ENCODE measurements around the gene NDUFB8. TPM values are rescaled to one million over a fixed set of nuclear protein-coding genes. Genes with fewer than 3 reads are reported as not detected.

Gene NDUFB8
- total RNA-seq, 1 donor from 2014 or later: 431 TPM

DNA sequence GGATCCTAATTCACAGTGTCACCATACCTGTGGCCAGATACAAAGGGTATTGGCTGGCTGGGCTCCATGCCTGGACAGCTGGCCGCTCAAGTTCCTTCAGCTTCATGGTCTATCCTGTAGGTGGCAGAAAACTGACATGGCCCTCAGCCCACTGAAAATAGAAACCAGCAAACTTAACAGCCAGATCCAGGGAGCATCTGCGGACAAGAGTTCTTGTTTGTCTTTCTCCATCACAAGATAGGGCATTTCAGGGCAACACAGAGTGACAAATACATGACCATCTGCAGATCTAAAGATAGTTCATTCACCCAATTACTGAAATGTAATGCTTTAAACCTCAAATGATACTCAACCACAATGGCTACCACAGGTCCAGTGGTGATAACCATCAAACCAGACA, 12.8 kb downstream of the NDUFB8 start:
- ATAC-seq (ENCODE audit: poor library complexity) (no peak), DNase-seq (no peak)
- intact Hi-C loops (cut with DNase I): loop anchor here (10.0 kb wide), 1 partner anchor 172 kb away; the partner anchor contains the start of gene SCD

DNA sequence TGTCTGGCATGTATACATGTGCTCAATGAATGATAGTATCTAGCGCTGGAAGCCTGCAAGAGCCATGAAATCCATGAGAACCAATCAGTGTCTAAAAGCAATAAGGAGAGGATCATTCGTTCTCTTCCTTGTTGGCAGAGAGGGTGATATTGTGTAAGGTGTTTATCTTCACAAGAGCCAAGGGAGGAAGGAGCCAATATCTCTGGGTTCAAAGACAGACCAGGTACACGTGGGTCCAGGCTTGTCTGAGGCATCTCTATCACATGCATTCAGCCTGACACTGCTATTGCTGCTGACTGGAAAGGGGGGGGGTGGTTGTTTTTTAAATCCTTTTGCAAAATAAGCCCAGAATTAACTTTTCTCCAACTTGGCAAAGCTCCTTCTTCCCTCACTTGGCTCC, 14.1 kb downstream of the NDUFB8 start:
- no peak for ATAC-seq (ENCODE audit: poor library complexity)
- DNase-seq: no peak
- intact Hi-C loops (cut with DNase I): loop anchor here (10.0 kb wide), 1 partner anchor 171 kb away; the partner anchor contains the start of gene SCD

DNA sequence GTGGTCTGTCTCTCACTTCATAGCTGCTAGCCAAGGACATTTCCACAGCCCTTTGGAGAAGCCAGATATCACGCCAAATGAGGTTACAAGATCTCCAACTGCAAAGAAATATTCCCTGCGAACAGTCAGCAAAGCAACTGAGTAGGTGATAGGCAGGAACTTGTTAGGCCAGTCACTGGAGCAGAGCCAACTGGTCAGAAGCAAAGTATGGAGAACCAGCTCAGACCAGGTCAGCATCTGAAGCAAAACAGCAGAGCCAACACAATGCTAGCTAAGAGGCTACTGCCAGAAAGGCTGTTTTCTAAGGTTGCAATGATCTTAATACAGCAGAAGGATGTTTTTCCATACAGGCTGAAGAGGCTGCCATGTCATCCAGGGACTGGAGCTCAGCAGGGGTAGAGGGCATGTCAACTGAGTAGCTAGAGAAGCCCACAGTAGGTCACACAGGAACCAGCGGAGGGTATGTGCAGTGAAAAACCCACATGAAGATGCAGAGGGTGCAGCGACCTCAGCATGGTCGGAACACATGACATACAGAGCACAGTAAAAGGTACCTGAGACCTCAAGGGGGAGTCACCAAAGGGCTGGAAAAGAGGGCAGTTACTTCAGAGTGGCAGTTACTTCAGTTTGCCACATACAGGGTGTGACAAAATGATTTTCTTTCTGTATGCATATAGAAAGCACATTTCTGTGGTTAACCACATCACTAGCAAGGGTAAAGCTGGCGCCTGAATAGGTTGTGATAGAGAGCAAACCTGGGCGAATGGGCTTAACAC, 18.9 kb downstream of the NDUFB8 start:
- no peak for ATAC-seq (ENCODE audit: poor library complexity)
- intact Hi-C loops (cut with DNase I): loop anchor here (10.0 kb wide), 1 partner anchor 166 kb away; the partner anchor contains the start of gene SCD
- DNase-seq: no peak

DNA sequence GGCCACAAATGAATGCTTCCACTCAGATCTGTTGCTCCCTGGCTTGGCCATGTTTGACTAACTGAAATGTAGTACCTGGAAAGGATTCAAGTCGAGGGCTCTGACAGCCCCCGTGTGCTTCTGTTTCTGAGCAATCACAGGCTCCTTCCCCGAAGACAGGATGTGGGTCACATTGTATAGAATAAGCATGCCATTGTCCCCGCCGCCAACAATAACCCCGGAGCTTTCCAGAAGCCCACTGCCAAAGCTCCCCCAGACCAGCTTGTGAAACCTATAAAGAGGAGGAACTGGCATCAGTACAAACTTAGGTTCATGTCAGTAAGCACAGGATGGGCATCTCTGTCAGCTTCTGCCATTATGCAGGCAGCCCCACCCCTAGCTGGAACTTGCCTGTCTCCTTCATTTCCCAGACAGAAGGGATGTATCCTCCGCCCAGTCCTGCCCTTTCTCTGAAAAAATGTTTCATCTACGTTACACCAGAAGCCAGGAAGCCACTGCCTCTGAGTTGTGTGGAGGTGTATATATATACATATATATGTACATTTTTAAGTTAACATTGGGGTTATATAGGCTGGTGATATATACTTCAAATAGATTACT, 20.3 kb downstream of the NDUFB8 start:
- DNase-seq (no peak), ATAC-seq (ENCODE audit: poor library complexity) (no peak)
- intact Hi-C loops (cut with DNase I): no loop called here

DNA sequence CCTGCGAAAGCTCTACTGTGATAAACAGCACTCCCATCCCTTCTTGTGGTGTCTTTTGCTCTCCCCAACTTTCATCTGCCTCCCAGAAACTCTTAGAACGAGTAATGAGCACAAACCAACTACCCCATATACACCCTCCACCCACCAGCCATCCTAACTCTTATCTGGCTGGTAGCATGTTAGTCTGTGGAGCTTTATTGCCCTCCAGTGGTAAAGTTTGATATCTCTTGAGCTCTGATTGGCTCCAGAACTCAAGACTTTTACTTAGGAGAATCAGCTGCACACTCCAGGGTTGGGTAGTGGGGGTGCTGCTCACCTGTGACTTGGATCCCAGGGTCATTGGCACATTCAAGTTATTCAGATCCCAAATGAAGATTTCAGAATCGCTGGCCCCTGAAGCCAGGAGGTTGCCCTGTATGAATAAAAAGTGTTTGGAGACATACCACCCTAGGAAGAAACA, 20.9 kb downstream of the NDUFB8 start:
- intact Hi-C loops (cut with DNase I): no loop called here
- DNase-seq (no peak), ATAC-seq (ENCODE audit: poor library complexity) (no peak)

DNA sequence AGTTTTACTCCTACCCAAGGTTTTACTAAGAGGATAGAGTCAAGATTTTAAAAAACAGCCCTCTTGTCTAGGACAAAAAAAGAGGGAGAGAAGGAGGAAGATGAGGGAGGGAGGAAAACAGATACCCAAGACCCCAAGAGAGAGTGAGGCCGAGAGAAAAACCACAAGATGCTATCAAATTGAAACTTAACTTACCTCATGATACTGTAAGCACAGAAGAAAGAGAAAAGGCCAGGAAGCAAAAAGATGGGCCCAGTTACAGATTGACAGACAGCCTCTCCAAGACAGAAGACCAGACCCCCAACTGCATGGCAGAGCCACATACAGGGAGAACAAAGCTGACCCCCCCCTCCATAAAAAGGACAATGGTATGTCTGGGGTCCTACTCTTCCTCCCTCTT, 21.4 kb downstream of the NDUFB8 start:
- ATAC-seq (ENCODE audit: poor library complexity) (no peak), DNase-seq (no peak)
- intact Hi-C loops (cut with DNase I): no loop called here

DNA sequence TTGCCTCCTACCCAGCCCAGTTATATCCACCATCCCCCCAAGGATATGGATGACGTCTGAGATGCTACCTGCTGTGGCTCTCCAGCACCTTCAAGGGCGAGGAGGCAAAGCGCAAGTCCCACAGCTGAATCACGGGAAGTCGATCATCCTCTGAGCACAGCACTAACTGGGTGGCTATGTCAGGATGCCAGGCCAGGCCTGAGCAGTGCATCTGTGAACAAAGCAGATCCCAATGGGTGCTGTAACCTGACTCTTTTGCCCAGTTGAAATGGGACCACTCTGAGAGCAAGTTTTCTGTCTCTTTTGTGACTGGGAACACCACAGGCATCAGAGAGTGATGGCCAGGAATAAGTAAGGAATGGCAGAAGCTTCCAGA, 22.3 kb downstream of the NDUFB8 start:
- no peak for ATAC-seq (ENCODE audit: poor library complexity)
- intact Hi-C loops (cut with DNase I): no loop called here
- DNase-seq: no peak

DNA sequence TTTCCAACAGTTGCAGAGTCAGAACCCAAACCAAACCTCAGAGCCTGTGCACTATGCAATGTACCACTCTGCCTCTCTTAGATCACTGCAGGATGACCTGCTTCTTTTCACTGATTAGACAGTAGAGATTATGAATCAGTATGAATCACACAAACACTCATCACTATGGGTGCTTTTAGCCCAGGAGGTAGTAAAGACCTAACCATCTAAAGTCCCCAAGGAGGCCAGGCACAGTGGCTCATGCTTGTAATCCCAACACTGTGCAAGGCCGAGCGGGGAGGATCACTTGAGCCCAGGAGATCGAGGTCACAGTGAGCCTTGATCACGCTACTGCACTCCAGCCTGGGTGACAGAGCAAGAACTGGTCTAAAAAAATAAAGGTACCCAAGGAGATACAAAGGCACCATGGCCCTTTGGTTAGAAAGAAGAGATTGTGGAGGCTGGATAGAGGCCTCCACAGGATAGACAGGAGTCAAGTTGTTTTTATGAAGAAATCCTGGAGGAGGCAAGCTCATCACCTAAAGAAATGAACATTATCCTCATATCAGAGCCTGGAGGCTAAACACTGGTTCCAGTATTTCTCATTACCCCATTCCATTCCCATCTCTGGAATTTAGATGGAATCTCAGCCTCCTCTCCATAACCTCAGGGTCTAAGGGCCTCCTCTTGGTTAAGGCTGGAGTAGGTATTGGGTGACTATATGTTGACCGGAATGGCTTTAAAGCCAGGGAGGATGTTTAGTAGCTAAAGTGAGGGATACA, 22.9 kb downstream of the NDUFB8 start:
- ATAC-seq (ENCODE audit: poor library complexity): no peak
- intact Hi-C loops (cut with DNase I): no loop called here
- no peak for DNase-seq

DNA sequence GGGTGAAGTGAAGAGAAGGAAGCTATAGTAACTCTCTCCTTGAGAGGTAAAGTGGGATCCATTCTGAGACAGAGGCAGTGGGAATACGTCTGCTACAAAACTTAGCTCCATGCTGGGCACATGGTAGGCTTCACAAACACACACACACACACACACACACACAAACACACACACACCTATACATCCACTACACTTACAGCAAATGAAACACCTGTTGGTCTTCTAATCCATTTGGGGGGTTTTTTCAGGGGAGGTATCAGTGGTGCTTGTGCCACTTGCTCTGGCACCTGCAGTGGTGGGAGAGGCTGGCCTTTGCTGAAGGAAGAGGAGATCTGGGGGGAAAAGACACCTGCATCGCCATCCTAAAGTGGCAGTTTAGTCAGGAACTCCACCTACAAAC, 24.5 kb downstream of the NDUFB8 start:
- intact Hi-C loops (cut with DNase I): no loop called here
- ATAC-seq (ENCODE audit: poor library complexity) (no peak), DNase-seq (no peak)

DNA sequence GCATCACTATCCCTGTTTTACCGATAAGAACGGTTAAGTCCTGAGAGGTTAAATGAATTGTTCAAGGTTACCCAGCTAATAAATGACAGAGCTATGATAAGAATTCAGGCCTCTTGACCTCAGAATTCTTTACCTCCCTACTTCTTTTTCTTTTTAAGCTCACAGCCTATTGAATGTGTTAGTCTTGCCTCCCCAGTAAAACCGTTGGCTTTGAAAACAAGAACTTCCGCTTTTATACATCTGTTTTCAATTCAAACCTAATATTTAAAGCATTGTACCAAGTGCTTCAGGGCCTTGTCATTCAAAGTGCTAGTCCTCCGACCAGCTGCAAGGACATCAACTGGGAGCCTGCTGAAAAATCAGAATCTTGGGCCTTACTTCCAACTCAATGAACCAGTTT, 25.6 kb downstream of the NDUFB8 start:
- no peak for DNase-seq
- ATAC-seq (ENCODE audit: poor library complexity): no peak
- intact Hi-C loops (cut with DNase I): no loop called here

DNA sequence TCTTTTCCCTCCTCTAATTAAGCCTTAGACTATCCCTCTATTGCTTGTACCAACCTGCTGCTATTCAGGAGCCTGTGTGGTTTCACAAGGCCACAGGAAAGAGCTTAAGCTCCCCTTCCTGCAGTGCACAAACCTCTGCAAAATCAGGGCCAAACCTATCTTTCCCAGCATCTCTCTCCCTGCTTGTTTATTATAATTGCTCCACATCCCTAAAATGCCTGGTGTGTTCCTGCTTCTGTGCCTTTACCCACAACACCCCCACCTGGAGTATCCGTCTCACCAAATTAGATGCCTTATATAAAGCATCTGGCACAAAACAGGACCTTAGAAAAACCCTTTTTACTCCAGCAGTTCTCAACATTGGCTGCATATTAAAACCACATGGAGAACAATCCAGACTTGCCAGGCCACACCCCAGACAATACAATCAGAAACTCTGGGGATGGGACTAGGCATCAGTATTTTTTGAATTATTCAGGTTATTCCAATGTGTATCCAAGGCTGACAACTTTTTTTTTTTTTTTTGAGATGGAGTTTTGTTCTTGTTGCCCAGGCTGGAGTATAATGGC, 26.7 kb downstream of the NDUFB8 start:
- intact Hi-C loops (cut with DNase I): no loop called here
- ATAC-seq (ENCODE audit: poor library complexity) (no peak), DNase-seq (no peak)

DNA sequence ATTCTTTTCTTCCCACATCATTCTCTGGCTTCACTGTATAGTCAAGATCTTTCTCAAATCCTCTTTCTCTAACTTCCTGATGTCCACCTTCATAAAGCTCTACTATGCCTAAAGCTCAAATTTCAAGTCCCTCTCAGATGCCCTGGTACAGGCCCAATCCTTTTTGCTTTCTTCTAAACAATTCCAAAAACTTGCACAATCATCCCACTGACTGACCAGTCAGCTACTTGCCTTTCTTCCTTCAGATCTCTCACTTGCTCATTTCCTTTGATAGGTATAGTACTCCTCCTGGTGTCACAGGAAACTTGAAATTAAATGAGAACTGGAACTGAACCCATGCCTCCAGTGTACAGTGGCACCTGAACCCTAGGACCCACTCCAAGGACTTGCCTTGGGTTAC, 28.2 kb downstream of the NDUFB8 start:
- DNase-seq (no peak), ATAC-seq (ENCODE audit: poor library complexity) (no peak)
- intact Hi-C loops (cut with DNase I): no loop called here

DNA sequence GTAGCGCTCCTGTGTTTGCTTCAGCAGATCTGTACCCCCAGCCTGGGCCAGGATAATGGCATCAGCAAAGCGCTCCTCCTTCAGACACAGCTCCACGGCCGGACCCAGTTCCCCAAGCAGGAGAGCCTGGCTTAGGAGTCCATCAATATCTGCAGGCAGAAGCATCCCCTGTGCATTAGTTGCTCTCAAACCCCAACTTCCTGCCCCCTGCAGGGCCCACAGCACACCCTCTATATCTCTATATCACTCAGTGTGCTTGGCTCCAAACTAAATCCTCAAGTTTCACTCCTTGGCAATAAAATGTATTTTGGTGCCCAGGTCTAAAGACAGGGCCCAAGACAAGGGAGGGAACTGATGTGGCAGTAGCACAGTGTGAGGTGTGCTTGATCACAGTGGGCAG, 31.6 kb downstream of the NDUFB8 start:
- no peak for DNase-seq
- intact Hi-C loops (cut with DNase I): no loop called here
- ATAC-seq (ENCODE audit: poor library complexity): no peak

DNA sequence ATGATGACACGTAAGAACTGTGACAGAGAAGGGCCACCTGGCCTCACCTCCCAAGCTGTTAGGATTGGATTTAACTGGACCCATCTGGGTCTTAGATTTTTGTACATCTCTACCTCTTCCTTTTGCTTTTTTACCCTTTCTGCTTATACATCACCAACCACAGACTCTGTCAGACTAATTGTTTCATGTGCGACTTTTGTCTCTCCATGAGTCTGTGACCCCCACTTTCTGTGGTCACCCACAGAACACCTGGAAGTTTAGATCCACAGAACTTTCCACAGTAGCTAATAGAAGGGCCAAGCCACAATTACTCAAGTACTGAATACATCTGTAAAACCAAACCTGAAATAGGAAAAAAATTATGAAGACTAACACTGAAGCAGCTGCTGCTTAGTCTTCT, 33.1 kb downstream of the NDUFB8 start:
- DNase-seq (no peak), ATAC-seq (ENCODE audit: poor library complexity) (no peak)
- intact Hi-C loops (cut with DNase I): no loop called here

DNA sequence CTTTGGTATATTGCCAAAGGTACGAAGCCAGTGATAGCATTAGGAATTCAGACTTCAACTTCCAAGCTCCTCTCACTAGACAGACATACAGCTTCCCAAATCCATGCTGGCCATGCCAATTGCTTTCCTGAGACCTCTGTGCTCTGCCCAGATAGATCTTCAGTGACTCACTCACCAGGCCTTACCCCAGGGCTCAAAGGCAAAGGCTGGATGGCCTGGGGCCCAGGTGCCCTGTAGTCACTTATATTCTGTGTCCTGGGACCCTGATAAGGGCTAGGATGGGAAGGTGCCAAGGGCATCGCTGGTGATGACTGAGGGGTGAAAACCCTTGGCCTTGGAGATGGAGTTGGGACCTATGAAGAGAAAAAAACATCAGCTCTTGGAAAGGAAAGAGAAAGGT, 39.1 kb downstream of the NDUFB8 start:
- intact Hi-C loops (cut with DNase I): no loop called here
- DNase-seq (no peak), ATAC-seq (ENCODE audit: poor library complexity) (no peak)

DNA sequence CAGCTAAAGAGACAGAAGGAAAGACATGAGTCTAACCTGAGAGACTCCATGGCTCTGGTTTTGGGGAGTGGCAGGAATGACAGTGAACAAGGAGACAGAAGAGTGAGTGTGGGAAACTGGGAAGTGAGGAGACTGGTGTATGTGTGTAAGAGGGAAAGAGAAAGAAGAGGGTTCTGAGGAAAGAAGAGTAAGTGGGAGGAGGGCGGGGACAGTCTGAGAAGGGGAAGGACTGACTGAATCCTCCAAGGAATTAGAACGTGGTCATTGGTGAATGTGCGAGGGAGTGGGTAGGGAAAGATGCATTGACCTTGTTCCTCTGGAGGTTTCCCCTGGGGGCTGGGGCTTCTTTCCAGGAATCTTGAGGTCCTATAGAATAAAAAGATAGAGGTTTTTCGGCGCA, 40.3 kb downstream of the NDUFB8 start:
- intact Hi-C loops (cut with DNase I): no loop called here
- DNase-seq (no peak), ATAC-seq (ENCODE audit: poor library complexity) (no peak)

DNA sequence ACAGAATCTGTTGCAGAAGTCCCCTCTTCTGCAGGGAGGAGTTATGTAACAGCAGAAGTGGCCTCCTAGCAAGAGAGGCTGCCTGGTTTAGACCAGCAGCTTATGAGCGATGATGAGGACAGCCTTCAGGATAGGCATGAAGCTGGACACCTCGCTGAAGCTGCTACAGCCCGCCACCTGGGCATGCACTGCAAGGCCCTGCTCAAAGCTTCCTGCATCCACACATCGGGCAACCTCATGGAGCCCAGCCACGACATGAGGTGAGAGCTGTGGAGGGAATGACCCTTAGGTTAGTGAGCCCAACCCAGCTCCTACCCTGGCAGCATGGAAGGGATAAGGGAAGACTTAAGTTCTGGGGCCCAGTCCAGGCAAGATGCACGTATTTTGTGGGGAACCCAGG, 42.1 kb downstream of the NDUFB8 start:
- ATAC-seq (ENCODE audit: poor library complexity) (no peak), DNase-seq (no peak)
- intact Hi-C loops (cut with DNase I): no loop called here

DNA sequence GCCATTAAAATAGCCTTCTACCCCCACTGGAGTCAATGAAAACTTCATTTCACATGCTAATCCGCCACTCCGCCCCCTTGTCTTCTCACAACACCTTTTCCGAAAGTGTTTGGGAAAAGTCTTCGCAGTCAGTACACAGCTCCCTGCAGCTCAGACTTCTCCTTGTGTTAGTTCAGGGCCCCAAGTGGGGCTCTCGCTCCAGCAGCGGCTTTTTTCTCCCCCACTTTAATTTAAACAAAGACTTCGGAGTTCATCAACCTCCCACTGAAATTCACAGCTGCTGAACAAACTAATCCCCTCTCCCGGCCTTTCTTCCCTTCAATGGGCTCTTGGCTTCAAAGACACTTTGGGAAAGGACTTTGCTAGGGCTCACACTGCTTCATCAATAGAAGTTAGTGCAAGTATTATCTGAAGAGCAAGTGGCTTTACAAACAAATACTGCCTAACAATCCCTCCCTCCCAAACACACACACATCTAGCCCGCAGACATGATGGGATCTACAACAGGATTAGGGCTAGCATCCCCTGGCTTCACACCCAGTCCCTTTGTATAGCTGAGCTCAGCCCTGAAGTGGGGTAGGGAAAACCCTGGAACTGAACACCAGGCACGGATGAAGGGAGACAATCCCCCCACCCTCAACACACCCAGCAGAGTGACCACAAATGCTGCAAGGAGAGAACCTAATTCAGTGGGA, 43.7 kb downstream of the NDUFB8 start:
- DNase-seq (no peak), ATAC-seq (ENCODE audit: poor library complexity) (no peak)
- intact Hi-C loops (cut with DNase I): no loop called here

DNA sequence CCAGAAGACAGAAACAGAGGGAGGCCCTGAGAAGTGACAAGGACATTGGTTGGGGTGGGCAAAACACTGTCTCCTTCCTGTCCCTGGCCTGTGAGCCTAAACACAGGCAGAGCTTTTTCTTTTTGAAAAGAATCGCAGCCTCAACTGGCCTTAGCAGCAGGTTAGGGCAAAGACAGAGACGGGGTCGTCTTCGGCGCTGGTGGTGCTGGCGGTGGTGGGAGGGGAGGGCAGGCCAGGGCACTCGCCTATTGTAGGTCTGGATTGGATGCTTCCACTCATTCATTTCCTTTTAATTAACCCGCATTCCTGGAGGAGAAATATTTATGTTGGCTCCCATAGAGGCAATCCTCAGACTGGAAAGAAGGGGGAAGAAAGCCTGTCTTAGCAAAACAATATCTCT, 44.3 kb downstream of the NDUFB8 start:
- no peak for DNase-seq
- intact Hi-C loops (cut with DNase I): no loop called here
- ATAC-seq (ENCODE audit: poor library complexity): no peak
